ENCODE results near the gene LRRC8C. TPM values are rescaled to one million over a fixed set of nuclear protein-coding genes. Genes with fewer than 3 reads are reported as not detected.

The LRRC8C gene
- total RNA-seq, 1 donor from 2014 or later: 8.4 TPM

DNA sequence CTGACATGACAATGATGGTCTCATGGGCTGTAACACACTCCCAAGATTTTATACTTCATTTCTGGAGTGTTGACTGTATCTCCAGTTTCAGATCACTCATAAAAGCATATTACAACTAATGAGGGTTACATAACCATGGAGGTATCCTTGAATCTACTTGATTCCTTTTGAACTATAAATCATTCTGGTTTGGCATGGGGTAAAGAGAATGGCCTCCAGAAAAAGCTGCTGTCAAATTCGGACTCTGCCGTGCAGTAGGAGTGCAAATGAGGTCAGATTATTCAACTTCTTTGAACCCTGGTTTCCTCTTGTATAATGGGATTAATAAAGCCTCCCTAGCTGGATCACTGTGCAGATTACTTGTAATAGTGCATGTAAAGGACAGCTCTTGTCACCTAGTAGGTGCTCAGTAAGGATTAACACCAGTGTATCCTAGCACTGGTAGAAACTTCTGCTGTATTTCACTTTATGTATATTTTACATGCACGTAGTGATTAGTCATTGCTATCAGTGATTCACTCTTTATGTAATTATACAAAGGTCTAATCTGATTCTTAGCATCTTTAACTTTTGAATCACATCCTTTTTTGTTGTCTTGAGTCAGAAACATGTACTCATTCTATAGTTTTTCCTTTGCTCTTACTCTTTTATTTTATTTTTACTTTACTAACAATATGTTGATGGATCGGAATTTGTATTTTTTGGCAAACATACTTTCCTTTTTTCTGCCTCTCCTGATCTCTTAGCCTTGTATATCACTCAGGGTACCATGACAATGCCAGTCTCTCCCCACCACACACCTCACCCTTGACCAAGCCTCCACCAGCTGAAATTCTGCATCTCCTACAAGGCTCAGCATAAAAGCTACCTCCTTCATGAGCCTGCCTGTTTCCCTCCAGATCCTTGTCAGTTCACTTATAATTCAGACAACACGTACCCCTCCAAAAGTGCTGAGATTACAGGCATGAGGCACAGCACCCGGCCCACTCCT, 3.2 kb downstream of the LRRC8C start:
- DNase-seq: no peak

- no peak for DNase-seq
Observed at GRCh38 chr1:89637496-89637895, 4.6 kb downstream of the LRRC8C start.

DNA sequence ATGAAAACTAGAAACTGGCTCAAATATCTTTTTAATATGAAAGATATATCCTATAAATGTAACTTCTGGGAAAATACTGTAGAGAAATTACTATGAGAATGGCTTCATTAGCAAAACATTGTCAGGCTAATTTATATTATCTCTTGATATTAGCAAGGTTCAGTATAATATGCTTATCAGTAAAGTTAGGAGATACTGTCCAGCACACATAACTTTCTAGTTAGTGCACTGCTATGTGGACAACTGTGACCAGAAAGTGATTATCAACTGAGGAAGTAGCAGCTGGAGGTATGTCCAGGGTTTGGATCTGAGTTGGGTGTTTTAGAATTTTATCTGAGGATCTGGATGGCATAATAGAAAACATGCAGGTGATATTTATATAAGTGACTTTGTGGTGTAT, 7.5 kb downstream of the LRRC8C start:
- no peak for DNase-seq

- DNase-seq: no peak
Observed at GRCh38 chr1:89641781-89642180, 8.9 kb downstream of the LRRC8C start.

DNA sequence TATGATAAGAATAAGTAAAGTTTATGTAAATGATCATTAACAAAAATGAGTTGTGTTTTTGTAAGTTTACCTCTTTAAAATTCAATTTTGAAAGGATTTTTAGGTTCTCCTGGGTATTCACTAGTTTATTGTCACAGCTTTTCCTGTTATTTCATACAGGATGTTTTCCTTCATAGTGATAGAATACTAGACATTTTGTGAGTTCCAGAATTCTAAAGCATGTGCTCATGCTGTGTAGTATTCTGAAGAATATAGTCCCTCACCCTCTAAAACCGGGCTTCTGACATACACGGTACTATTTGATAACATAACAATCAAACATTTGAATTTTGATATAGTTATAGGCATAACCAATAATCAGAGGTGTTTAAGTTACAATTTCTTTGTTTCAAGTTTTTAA, 10.7 kb downstream of the LRRC8C start:
- DNase-seq: no peak

DNA sequence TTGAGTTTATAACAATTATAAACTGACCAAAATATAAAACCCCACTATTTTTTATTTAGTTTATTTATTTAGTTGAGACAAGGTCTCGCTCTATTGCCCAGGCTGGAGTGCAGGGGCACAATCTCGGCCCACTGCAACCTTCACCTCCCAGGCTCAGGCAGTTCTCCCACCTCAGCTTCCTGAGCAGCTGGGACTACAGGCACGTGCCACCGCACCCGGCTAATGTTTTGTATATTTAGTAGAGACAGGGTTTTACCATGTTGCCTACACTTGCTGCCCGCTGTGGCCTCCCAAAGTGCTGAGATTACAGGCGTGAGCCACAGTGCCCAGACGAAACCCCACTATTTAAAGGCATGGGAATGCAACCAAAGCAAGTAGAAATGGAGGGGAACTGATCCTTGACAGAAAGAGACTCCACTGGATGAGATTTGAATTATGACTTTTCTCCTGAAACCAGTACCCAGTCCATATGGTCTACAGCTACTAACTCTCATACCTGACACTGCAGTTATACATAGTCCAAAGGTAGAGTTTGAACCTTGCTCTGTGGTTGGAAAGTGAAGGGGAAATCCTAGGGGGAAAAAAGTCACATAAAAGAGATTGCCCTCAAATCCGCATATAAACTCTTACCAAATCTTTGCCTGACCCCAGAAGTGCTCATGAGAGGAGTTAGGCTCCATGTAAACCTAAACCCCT, 11.3 kb downstream of the LRRC8C start:
- DNase-seq: no peak

DNA sequence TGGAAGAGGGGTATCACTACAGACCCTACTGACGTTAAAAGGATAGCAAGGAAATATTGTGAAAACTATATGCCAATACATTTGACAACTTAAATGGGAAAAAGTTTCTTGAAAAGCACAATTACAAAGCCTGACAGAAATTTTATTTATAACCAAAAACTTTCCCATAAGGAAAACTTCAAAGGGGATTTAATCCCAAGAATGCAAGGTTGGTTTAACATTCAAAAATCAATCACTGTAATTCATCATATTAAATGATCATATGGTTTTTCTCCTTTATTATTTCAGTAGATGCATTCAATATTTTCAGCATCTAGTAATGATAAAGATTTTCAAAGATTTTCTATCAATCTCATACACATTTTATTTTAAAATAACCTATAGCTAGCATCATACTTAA, 13.3 kb downstream of the LRRC8C start:
- DNase-seq: no peak

- no peak for DNase-seq
Observed at GRCh38 chr1:89649783-89650182, 16.9 kb downstream of the LRRC8C start.

DNA sequence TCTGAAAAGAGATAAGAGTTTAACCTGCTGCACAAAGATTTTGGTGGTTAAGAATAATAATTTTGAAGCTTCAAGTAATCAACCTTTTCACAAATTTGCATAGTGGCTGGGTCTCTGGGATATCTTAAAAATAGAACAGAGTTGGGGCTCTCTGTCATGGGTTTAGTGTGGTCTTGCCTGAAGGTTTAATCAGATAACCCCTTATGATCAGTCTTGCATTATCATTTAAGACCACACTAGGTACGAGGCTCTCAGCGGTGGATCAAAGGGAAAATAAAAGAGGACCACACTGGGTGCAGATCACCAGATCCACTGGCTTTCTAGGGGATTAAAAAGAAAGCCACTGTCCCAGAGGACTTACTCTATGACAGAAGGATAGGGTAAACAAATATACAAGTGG, 19.5 kb downstream of the LRRC8C start:
- no peak for DNase-seq

DNA sequence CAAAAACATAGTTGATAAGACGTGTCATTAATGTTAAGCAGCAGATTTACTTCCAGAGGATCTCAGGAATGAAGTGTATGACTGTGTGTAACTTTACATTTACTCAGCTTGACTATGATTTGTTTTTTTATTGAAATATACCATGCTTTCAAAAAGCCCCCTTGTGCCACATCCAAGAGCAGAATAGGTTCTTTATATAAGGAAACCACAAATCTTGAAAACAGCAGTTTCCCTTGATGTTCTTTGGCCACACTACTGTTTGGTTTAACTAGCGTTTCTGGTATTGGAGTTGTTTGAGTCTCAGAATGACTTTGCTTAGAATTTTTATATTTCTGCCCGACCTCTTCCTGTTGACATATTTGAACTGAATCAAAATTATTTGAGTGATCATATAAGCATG, 25.0 kb downstream of the LRRC8C start:
- no peak for DNase-seq

DNA sequence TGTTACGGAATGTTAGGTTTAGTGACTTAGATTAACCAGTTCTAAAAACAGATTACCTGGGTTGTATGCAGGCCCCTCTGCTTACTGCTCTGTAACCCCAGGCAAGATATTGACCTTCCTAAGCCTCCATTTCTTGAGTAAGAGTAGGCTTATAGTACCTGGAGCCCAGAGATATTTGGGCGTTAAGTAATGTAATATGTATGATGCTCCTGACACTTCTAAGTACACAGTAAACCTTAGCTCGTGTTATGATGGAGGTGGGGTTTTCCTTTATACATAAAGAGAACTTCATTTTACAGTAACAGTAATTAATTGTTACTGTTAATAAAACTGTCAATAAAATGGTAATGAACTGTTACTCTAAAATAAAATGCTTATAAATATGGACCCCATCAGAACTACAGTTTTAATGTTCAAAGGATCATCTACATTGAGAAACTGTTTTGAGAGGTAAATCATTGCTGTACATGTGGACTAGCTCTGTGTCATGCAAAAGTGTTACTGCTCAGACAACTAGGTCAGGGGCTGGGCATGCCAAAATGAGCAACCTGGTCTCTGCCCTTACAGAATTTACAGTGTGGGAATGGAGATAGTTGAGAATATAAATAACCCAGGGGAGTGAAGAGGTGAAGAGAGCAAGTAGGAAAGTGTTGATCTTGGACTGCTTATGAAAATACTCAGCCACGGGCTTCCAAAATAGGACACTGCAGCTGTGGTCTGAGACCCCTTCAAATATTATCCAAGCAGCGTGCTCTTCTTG, 26.6 kb downstream of the LRRC8C start:
- no peak for DNase-seq

GRCh38 chr1:89660224-89661061, 27.5 kb downstream of the LRRC8C start:
- no peak for DNase-seq

DNA sequence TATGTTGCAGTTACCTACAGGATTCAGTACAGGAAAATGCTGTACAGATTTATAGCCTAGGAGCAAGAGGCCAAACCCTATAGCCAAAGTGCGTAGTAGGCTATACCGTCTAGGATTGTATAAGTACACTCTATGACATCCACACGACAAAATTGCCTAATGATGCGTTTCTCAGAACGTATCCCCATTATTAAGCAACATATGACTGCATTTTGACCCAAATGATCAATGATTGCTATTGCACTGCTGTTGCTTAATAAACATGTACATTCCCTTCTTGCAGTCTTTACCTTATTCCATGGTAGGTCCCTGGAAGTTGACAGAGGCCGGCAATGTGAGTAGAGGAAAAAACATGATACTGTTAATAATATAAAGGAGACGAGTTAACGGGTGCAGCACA, 33.0 kb downstream of the LRRC8C start:
- no peak for DNase-seq

DNA sequence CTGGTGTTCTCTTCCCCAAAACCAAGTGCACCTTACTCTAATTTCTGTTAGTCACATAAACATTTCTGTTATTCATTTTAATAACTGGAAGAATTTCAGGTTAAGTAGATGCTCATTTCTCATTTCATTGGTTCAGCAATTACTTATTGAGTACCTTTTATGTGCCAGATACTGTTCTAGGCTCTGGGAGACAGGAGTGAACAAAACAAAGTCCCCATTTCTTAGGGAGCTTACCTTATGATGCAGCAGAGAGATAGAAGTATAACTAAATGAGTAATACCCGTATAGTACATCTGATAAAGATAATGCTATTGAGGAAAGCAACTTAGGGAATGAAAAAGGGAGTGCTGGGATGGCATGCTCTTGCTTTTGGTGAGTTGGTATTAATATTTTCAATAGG, 33.7 kb downstream of the LRRC8C start:
- no peak for DNase-seq

DNA sequence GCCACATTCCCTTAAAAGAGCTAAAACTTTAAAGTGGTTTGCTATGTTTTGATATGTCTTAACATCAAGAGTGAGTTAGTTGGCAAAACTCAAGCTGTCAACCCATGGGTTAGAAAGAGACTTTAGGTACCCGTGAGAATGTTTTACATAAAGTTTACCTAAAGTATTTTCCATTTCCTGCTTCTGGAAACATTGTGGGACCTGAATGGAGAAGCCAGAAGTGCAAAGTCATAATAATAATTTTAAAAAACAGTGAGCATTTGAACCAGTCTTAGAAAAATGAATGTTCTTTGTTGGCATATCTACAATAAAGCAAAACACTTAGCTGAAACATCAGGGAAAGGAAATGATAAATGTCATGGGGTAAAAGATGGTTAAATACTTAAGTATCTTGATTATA, 34.8 kb downstream of the LRRC8C start:
- no peak for DNase-seq

DNA sequence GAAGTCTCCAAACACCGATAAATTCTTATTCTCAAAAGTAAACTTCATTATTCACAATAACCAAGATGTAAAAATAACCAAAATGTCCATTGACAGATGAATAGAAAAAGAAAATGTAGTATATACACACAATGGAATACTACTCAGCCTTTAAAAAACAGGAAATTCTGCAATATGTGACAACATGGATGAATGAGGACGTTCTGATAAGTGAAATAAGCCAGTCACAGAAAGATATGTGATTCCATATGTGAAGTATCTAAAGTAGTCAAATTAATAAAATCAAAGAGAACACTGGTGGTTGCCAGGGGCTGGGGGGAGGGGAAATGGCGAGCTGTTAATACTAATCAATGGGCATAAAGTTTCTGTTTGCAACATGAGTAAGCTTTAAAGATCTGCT, 36.0 kb downstream of the LRRC8C start:
- DNase-seq: no peak

- DNase-seq: no peak
Observed at GRCh38 chr1:89669441-89669840, 36.5 kb downstream of the LRRC8C start.

GRCh38 chr1:89670163-89670562, 37.2 kb downstream of the LRRC8C start:
- no peak for DNase-seq

- no peak for DNase-seq
Observed at GRCh38 chr1:89670711-89671110, 37.8 kb downstream of the LRRC8C start.

GRCh38 chr1:89671775-89672488, 39.0 kb downstream of the LRRC8C start:
- no peak for DNase-seq

GRCh38 chr1:89672489-89673183, 39.7 kb downstream of the LRRC8C start:
- DNase-seq: no peak
